ENCODE results near the gene SLC25A25. TPM values are rescaled to one million over a fixed set of nuclear protein-coding genes. Genes with fewer than 3 reads are reported as not detected.
"Not testable (repeated sequence)": the region's sequence is repeated elsewhere in the genome, so short reads cannot be mapped to it uniquely, and the experiment has no call there.

SLC25A25 gene
- total RNA-seq, 1 donor from 2014 or later, result 25.8 TPM

DNA sequence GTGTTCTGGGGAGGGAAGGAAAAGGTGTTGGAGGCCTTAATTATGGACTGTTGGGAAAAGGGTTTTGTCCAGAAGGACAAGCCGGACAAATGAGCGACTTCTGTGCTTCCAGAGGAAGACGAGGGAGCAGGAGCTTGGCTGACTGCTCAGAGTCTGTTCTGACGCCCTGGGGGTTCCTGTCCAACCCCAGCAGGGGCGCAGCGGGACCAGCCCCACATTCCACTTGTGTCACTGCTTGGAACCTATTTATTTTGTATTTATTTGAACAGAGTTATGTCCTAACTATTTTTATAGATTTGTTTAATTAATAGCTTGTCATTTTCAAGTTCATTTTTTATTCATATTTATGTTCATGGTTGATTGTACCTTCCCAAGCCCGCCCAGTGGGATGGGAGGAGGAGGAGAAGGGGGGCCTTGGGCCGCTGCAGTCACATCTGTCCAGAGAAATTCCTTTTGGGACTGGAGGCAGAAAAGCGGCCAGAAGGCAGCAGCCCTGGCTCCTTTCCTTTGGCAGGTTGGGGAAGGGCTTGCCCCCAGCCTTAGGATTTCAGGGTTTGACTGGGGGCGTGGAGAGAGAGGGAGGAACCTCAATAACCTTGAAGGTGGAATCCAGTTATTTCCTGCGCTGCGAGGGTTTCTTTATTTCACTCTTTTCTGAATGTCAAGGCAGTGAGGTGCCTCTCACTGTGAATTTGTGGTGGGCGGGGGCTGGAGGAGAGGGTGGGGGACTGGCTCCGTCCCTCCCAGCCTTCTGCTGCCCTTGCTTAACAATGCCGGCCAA, 40.4 kb downstream of the SLC25A25 start:
- no peak for DNase-seq (ENCODE audit: low read depth in 2 of 2)

DNA sequence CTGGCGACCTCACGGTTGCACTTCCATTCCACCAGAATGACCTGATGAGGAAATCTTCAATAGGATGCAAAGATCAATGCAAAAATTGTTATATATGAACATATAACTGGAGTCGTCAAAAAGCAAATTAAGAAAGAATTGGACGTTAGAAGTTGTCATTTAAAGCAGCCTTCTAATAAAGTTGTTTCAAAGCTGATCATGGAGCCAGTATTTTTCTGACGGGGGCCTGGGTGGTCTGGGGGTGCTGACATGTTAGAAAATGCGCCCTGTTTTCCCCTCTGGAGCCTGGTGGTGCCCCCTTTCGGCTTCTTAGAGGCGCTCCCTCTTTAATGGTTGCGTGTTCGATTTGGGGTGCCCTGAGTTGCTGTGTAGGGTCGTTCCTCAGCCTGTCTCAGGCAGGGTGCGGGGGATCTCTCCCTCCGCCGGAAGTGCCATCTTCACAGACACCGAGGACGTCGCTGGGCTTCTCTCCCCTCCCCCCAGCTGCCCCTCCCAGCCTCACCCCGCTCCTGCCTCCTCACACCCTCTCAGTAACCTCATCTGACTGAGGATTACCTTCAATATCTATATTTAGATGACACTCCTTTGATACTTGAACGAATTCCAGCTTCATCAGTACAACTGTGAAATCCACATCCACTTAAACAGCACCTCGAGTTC, 41.1 kb downstream of the SLC25A25 start:
- no peak for DNase-seq (ENCODE audit: low read depth in 2 of 2)

DNA sequence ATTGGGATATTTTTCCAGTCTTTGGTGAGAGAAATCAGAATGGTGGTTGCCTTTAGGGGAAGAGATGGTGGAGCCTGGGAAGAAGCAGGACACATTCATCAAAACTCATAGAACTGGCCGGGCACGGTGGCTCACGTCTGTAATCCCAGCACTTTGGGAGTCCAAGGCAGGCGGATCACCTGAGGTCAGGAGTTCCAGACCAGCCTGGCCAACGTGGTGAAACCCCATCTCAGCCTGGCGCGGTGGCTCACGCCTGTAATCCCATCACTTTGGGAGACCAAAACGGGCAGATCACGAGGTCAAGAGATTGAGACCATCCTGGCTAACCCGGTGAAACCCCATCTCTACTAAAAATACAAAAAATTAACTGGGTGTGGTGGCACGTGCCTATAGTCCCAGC, 43.7 kb downstream of the SLC25A25 start:
- DNase-seq (ENCODE audit: low read depth in 2 of 2), result not testable (repeated sequence)

DNA sequence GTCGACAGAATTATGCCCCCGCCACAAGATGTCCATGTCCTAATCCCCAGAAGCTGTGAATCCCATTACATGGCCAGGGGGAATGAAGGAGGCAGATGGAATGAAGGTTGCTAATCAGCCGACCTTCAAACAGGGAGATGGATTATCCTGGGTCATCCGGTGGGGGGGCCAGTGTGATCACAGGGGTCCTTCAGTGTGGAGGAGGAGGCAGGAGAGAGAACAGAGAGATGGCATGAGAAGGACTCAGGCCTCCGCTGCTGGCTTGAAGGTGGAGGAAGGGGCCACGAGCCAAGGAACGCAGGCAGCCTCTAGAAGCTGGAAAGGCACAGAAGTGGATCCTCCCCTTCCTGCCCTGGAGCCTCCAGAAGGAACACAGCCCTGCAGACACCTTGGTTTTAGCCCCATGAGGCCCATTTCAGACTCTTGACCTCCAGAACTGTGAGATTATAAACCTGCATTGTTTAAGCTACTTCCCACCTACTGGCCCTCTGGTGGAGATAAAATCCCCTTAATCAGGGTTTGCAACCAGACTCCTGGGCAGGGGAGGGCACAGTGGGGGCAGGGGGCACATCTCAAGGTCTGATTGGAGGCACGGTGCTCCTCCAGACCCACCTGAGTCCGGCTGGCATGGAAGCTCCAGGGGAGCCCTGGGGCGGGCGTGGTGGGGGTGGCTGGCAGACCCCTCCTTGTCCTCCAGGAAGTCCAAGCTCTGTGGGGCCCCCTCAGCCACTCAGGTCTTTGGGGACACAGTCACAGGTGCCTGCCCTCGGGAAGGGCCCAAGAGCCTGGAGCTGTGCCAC, 45.7 kb downstream of the SLC25A25 start:
- DNase-seq (ENCODE audit: low read depth in 2 of 2), result no peak

DNA sequence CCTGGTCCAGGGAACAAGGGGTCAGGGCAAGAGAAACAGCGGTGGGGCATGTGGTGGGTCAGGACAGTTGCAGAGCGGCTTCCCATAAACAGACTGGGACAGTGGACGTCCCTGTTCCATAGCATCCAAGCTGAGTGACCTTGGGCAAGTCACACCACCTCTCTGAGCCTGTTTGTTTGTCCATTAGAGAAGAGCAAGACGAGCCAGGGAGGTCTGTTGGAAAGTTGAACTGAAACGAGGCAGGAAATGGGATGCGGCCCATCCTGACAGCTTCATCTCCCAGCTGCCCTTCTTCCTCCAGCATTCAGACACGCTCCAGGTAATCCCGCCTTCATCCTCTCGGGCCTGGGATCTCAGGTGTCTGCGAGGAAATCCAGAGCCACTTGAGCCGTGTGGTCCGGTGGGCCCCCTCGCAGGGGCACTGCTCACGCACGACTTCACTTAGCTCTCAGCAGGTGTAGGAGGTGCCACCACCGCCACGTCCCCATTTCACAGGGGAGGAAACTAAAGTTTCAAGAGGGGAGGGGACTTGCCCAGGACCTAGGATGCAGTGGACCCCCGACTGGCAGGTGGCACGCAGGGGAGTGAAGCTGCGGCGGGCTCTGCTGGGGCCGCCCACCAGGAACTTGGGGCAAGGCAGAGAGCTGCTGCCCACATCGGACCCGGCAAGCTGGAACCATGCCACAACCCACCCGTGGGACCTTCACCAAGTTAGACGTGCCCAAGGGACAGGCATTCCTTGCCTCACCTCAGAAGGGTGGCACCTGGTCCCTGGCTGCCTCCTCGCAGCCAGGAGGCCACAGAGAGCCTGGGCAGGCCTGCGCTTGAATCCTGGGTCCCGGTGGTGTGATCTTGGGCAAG, 46.5 kb downstream of the SLC25A25 start:
- DNase-seq (ENCODE audit: low read depth in 2 of 2), result no peak

DNA sequence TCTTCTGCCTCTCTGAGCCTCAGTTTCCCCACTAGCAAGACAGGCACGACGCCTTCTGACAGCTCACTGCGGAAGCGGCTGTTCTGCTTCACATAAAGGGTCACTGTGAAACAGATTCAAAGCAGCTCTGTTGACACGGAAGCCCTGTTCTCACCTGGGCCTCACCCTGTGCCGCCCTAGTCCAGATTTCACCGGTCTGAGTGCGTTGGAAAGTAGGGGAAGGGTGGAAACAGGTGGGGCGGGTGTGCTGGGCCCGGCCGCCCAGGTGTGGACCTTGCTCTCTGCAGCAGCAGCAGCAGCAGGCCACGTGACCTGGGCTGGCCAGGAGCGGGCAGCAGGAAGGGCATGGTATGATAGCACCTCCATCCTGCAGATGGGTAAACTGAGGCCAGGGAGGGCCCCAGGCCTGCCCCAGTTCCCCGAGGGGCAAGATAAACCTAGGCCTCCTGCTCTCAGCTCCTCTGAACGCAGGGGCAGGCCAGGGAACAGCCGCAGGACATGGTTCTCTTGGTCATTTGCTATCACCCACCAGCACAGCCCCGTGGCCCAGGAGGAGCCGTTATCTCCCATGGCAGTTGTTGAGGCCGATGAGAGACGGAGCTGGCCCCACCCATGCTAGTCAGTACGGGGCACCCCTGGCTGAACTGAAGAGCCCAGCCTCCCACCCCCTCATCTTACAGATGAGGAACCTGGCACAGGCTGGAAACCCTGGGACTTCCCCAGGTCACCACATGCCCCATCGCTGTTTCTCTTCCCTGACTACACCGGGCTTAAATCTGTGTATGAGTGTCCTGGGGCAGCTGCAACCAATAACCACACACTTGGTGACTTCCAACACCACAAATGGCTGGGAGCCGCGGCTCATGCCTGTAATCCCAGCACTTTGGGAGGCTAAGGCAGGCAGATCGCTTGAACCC, 47.4 kb downstream of the SLC25A25 start:
- no peak for DNase-seq (ENCODE audit: low read depth in 2 of 2)

DNA sequence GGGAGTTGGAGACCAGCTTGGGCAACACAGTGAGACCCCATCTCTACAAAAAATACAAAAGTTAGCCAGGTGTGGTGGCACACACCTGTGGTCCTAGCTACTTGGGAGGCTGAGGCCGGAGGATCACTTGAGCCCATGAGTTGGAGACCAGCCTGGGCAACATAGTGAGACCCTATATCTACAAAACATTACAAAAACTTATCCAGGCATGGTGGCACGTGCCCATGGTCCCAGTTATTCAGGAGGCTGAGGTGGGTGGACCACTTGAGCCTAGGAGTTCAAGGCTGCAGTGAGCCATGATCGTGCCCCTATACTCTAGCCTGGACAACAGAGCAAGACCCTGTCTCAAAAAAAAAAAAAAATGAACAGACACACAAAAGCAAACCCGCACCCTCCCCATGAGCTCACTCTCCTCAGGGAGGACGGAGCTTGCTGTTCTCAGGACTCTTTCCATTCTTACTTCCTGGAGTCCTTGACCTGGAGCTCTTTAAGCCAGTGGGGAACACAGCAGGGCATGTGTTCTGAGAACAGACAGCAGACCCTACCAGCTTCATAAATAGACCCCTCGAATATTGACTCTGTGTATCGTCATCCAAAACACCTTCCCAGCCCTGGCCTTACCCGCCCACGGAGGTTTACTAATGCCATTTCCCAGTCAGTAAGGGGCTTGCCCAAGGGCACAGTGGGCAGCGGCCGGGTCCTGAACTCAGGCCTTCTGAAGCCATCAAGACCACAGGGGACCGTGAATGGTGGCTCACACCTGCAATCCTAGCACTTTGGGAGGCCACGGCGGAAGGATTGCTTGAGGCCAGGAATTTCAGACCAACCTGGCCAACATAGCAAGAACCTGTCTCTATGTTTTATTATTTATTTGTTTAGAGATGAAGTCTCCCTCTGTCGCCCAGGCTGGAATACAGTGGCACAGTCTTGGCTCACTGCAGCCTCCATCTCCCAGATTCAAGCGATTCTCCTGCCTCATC, 48.4 kb downstream of the SLC25A25 start:
- no peak for DNase-seq (ENCODE audit: low read depth in 2 of 2)

DNA sequence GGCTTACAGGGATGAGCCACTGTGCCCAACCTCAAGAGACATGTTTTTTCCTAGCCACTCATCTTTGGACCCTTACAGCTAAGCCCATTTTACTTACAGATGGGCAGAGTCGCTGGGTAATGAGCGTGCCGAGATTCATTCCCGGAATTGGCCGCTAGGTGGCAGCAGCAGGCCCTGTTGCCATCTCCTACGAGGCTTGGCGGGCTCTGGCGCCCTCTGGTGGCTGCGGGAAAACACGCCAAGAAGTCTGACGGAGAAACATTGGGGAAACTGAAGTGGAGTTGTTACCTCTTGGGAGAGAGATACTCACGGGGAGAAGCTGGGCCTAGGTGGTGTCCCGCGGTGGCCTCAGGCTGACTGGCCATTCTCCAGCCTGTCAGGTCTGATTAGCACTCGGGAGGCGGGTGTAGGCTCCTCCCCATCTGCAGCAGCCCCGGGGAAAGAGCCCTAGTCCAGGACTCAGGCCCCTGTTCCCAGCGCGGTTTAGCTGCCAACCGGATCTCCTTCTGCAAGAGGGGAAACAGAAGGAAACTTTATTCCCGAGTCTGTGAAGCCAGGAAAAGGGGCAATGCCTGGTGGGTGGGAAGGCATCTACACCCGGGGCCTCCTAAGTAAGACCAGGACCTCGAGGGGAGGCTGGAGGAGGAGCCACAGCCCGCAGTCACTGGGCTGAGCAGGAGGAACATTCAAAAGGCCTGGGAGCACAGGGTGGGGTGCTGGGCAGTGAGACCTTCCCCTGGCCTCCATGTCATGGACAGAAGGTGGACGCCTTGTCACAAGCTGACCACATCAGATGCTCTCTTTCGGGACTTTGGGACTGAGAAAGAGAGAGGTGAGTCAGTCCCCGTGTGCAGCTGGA, 49.8 kb downstream of the SLC25A25 start:
- peak; percentile 71 to 87 for DNase-seq (ENCODE audit: low read depth in 2 of 2)

DNA sequence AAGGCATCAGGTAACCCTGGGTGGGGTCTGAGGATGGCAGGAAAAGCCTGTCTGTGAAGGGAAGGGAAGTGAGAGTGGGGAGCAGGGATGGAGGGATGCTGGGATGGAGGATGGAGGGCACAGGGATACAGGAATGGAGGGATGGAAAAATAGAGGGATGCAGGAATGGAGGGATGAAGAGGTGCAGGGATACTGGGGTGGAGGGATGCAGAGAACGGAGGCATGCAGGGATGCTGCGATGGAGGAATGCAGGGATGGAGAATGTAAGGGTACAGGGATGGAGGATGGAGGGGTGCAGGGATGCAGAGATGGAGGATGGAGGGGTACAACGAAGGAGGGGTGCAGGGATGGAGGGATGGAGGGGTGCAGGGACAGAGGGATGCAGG, 50.4 kb downstream of the SLC25A25 start:
- DNase-seq (ENCODE audit: low read depth in 2 of 2), result no peak

DNA sequence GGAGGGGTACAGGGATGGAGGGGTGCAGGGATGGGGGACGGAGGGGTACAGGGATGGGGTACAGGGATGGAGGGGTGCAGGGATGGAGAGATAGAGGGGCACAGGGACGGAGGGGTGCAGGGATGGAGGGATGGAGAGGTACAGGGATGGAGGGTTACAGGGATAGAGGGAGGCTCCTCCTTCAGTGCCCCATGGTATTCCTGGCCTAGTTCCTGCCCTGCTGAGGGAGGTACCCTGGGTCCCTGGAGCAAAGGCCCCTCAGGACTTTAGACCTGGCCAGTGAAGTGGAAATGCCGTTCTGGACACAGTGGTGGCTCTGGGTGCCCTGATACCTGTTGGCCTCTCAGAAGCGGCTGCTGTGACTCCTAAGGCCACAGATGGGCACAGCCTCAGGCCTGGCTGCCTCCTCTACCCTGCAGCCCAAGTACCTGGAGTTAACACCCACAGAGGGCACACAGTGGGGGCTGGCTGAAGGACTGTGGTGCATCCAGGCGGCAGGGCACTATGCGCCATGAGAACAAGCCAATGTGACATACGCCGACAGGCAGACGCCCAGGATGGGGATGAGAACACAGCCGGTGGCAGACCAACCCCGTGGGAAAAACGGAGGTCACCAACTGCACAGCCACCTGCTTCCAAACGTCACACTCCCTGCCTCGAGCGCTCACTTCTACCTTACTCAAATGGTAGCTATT, 51.1 kb downstream of the SLC25A25 start:
- DNase-seq (ENCODE audit: low read depth in 2 of 2), result no peak

DNA sequence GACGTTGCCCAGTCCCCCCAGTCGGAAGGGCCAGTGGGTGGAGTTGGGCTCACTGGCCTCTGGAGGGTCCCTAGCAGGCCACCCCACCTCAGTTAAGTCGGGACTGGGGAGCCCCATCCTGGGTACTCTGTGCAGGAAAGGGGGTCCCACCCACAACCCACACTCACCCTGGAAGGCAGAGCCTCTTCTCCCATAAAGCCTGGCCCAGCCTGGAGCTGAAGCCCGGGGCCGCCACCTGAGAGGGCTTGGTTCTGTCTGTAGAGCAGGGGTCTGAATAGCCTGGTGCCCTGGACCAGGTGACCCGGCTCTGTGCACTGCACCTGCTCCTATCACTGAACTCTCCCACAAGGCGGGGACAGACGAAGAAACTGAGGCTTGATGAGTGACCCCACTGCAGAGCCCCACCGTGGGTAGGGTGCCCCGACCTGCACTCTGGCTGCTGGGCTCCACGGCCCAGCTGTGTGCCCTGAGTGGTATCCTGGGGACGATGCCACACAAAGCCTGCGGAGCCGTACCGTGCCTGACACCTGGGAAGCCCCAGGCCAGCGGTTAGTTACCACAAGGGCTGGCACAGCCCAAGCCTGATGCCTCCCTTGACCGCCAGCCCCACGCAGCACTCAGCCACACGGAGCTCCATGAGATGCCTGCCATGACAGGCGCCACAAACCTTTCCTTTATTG, 52.2 kb downstream of the SLC25A25 start:
- DNase-seq (ENCODE audit: low read depth in 2 of 2), result no peak

DNA sequence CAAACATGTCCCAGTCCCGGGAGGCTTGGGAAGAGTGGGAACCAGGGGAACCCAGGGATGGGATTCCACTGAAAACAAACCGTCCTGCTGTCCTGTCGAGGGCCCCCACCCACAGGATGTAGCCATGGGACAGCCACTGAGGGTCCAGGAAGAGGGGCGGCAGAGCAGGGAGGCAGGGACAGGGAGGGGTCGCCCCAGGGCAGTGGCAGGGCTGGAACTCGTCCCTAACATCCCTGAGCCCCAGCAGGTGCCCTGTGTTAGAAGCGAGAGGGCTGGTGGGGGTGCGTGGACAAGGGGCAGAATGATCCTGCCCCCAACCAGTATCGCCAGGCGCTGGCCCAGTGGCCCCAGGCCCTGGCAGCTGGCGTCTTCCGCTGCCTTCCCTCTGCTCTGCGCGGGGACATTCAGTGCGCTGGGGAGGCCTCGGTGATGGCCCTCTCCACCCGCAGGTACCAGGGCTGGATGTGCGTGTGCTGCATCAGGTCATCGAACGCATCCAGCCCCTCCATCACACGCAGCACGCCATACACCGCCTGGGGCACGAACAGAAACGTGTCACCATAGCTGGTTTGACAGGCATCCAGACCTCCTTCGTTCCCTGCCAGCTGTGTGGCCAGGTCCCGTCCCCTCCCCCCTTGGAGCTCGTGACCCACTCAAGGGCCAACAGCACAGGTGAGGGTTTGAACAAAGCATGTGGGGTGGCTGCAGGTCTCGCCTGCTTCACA, 52.9 kb downstream of the SLC25A25 start:
- DNase-seq (ENCODE audit: low read depth in 2 of 2), result no peak

DNA sequence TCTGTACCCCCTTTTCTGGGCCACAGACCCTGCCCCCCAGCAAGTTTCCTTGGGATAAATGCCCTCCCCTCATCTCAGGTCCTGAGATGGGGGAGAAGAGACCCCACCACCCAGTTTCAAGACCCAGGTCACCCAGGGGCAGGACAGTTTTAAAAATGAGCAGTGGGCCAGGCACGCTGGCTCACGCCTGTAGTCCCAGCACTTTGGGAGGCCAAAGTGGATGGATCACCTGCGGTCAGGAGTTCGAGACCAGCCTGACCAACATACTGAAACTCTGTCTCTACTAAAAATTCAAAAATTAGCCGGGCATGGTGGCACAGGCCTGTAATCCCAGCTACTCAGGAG, 53.4 kb downstream of the SLC25A25 start:
- no peak for DNase-seq (ENCODE audit: low read depth in 2 of 2)

DNA sequence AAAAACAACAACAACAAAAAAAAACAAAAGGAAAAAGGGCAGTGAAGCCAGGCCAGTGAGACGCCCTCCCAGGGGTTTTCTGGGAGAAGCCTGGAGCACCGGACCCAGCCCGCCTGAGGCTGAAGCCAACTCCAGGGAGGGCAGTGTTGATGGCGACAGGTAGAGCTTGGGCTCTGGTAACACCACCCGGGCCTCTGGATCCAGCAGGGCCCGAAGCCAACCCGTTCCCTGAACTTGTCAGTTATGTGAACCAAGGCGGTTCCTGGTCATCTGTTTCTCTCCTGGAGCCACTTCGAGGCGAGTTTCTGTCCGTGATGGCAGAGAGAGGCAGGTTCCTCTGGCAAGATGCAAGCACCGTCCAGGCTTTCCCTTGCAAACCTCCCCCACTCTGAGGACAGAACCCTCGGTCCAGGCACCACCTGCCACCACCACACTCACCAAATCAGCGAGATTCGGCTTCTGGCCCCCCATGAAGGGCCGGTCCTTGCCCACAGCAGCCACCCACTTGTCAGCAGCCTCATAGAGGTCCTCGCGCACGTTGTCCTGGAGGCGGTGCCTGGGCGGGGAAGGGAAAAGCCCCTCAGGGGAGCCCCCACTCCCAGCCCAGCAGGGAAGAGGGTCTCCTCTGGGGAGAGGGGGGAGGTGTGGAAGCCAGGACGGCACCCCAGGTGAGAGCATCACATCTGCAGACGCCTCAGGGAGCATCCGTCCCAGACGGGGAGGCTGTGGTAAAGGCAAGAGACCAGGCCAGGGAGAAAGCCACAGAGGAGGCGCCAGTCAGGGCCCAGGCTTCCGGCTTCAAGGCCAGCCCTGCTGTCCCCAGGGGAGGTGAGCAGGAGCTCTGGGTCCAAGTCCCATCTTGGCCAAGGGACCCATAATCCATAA, 54.1 kb downstream of the SLC25A25 start:
- DNase-seq (ENCODE audit: low read depth in 2 of 2), result no peak

DNA sequence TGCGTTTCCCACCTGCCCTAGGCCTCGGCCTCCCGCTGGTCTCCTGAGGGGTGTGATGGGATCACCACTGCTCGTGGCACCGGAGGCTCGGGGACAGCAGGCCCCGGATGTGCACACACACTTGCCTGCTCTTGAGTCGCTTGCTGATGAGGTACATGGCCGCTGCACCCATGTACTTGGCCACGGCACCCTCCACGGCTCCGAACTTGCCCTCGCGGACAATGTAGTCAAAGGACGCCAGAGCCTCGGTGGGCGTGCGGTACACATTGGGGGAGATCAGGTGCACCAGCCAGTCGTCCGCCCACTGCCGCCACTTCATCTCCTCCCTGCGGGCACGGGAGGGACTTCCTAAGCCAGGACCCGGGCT, 54.8 kb downstream of the SLC25A25 start:
- no peak for DNase-seq (ENCODE audit: low read depth in 2 of 2)
